CD4-positive, alpha-beta T cell treated with Interleukin-15 for 4 hours (primary cell): Measurements from ENCODE around the gene TSGA10IP.

ENCODE experiments used
- DNase-seq: peaks from one replicate; pipeline ENCODE4 v3.0.0-alpha.2; 2020; ENCODE audit warnings: low spot score

Gene TSGA10IP

GRCh38 chr11:65945430-65945911 is at the start of gene TSGA10IP:
Gene TSGA10IP (plus strand): TSS chr11:65945480. CDS start chr11:65945676, 196 bp downstream.
- no peak for DNase-seq

DNA sequence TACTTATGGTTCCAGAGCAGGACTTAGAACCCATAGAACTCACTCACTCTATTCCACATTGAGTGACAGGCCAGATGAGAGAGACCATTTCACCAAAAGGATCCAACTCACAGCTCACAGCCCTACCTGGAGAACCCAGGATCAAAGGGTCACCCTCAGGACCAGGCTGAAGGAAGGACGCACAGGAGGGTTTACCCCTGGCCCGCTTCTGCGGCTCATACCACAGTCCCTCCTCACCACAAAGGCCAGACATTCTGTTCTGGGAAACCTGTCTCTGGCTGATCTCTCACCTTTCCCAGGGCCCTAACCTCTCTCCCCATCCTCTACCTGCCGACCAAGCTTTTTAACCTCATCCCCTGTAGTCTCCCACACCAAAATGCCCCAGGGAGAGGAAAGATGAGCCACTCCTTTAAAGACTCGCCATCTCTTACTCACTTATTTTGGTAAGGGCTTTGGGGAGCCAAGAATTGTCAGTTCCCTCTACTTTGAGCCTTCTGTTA is 49.7 kb upstream of the TSGA10IP start:
- DNase-seq = no peak

- DNase-seq = no peak
Measured at GRCh38 chr11:65896034-65896999, 49.0 kb upstream of the TSGA10IP start.

- no peak for DNase-seq
Measured at GRCh38 chr11:65897020-65897471, 48.2 kb upstream of the TSGA10IP start.

- DNase-seq = no peak
Measured at GRCh38 chr11:65898656-65899355, 46.5 kb upstream of the TSGA10IP start.

GRCh38 chr11:65899356-65900124 is 45.7 kb upstream of the TSGA10IP start:
- DNase-seq = peak; percentile 60

DNA sequence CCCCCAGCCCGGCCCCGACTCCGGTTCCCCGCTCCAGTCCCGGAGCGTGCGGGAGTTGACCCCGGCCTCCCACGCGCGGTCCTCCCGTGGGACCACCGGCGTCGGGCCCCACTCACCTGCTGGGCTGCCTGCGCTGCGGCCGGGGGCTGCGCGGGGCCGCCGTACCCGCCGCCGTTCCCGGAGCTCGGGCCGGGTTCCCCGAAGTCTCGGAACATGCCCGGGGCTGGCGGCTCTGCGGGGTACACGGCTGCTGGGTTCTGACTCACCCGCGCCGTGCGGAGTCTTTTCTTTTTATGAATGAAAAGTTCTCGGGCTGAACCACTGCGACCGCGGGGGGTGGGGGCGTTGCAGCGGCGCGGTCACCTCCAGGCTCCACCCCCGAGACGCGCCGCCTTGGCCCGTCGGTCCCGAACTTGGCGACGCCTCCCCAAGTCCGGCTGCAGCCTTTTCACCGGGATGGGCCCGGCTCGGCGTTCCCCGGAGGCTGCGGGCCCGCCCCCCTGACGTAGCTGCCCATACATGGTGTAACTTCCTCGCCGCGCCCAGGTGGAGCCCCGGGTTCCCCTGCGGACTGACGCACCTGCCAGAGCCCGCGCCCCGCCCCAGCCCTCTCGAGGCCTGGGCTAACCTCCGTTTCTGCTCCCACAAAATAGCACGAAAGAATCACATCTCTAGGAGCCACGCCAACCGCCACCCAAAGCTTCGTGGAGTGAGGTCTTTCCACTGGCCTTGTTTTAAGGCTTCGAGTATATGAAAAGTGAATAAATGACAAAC is 45.0 kb upstream of the TSGA10IP start, which contains the start of gene FOSL1:
TSS of gene FOSL1 (minus strand) at position 264 of the 774 bp plus-strand sequence. CDS start at position 215, 49 bp downstream.
- DNase-seq = peak; percentile 95

DNA sequence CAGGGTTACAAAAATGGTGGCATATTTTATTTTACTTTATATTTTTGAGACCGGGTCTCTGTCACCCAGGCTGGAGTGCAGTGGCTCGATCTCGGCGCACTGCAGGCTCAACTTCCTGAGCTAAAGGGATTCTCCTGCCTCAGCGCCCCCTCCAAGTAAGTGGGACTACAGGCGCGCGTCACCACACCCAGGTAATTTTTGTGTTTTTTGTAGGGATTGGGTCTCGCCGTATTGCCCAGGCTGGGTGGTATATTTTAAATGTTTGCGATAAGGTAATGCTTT is 44.4 kb upstream of the TSGA10IP start:
- no peak for DNase-seq

DNA sequence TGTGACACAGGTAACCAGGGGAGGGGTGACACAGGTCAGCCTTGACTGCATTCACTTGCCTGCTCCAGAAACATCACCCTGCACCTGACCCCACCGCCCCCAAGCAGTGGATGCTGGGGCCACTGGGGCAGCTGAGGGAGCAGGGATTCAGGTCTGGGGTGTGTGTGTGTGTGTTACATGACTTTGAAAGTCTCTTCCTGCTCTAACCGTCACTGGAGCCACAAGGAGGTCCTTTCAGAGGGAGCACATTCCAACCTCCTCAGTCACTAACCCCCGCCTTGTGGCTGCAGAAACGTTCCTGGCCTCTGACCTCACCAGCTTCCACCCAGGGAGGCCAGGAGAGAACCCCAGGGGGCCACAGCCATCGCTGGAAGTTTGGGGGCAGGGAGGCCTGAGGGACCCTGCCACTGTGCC is 42.2 kb upstream of the TSGA10IP start:
- DNase-seq = no peak

DNA sequence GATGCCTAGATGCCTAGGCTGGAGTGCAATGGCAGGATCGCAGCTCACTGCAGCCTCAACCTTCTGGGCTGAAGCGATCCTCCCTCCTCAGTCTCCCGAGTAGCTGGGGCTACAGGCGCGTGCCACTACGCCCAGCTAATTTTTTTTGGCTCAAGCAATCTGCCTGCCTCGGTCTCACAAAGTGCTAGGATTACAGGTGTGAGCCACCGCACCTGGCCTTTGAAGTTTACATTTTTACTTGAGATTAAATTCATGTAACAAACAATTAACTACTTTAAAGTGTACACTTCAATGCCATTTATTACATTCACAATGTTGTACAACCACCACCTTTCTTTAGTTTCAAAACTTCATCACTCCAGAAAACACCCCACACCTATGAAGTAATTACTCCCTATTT is 41.6 kb upstream of the TSGA10IP start:
- no peak for DNase-seq

GRCh38 chr11:65906602-65907001 is 38.7 kb upstream of the TSGA10IP start:
- DNase-seq = no peak

DNA sequence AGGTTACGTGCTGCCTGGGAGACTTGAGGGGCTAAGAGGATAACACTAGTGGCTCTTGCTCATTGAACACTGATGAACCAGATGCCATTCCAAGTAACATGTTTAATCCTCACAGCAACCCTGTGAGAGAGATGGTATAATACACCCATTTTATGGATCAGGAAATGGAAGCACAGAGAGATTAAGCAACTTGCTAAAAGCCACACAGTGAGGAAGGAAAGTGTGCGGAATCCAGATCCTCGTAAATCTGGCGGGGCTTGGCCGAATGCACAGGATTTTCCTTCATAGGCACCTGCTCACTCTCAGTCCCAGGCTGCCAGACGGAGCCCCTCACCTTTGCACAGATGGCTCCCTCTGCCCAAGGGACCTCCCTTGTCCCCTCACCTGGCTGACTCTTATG is 37.4 kb upstream of the TSGA10IP start:
- DNase-seq = no peak

- DNase-seq = no peak
Measured at GRCh38 chr11:65911682-65912568, 33.4 kb upstream of the TSGA10IP start.

DNA sequence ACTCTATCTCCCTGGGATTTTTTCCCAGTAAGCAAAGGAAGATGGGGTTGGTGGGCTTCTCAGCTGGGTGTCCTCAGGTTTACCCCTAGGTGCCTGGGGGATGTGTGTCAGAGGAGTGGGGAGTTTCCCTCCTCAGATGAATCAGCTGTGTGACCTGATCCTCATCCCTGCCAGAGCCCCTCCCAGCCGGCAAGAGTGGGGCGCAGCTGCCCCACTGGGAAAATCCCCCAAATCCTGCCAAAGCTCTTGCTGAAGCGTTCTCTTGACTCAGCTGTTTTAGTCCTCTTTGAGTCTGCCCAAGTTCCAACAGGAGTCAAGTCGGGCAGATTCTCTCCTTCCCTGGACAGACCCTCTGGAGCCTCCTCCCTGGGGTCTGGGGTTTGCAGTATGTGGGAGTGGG is 32.4 kb upstream of the TSGA10IP start:
- DNase-seq = no peak

GRCh38 chr11:65915101-65915820 is 30.0 kb upstream of the TSGA10IP start:
- no peak for DNase-seq

DNA sequence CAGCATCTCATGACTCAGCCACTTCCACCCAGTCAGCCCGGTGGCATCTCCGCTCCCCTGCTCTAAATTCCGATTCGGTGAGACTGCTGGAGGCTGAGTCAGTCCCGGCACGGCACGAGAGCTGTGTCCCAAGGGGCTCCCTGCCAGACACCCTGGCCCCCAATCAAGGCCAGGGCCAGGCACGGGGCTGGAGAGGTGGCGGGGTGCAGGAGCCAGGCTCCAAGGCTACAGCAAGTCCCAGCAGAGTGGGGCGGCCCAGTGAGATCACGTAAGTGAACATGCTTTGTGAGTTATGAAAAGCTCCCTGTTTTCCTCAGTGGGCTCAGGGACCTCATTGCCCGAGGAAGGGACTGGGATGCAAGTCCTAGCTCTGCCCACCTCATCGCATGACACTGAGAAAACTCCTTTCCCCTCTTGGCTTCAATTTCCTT is 29.4 kb upstream of the TSGA10IP start:
- no peak for DNase-seq

- no peak for DNase-seq
Measured at GRCh38 chr11:65916391-65916790, 28.9 kb upstream of the TSGA10IP start.

- DNase-seq = no peak
Measured at GRCh38 chr11:65917077-65917433, 28.2 kb upstream of the TSGA10IP start.

DNA sequence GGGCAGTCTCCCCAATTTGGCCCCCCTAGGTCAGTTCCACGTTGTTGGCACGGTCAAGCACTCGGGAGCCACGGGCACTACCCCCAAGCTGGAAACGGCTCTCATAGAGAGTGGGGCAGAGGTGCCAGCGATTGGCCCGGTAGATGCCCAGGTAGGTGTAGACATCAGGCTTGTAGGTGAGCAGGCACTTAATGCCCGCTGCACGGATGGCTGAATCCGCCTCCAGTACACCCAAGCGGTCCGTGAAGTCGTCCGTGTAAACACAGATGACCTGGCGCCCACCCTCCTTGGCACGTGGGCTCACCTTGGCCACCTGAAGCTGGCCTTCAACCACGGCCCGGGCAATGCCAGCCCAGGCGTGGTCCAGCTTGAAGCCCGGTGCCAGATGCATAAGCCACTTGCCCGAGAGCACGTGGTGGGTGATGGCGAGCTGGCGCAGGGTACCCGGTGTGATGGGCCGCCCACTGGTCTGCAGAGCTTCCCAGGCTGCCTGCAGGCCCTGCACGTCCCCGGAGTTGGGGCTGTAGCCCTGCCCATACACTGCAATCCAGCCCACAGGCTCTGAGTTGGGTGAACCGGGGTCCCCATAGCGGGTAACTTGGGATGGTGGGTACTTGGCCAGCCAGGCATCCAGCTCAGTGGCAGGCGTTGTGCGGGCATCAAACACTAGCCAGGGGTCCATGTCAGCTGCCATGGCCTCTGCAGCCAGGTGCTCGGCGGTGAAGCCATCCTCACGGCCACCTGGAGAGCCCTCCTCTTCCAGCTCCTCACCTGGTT is 27.7 kb upstream of the TSGA10IP start:
- DNase-seq = no peak
